Body of pancreas (tissue), 4 donors: Measurements from ENCODE around the gene PPP1R3A.

Experiments
- POLR2A ChIP-seq, 3 donors: fragments of 450-650 bp; IDR thresholded peaks; one replicate each; pipeline ENCODE4 v1.6.1; 2016; ENCODE audit warnings: antibody characterized with exemption in 3 of 3, mild to moderate bottlenecking in 2 of 3
- TF ChIP-seq, protein P1 (sequence below), 7 experiments: fragments of 450-650 bp in 4 of 7; fragments of 200-600 bp in 3 of 7; sonication (generic) in 3 of 7; IDR thresholded peaks; one replicate each; pipeline ENCODE4 v1.5.1; 2016 to 2019; ENCODE audit warnings: antibody characterized with exemption in 7 of 7

DNA sequence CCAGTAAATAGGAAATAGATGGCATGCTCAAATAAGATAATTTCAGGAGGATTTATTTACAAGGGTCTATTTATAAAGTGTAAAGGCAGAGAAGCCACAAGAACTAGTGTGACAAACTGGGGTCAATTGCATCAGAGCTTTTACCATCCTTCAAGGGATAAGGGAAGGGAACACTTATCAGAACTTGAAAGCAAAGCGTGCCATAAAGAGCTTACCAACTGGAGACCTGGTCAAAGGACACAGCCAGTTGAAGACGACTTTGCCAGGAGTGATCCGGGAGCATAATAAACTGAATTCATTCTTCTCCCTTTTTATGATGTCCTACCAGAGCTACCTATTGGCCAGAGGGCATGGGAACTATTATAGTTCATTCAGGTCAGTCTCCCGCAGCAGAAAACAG lies 3.2 kb upstream of the PPP1R3A start:
- TF ChIP-seq, protein P1, sequence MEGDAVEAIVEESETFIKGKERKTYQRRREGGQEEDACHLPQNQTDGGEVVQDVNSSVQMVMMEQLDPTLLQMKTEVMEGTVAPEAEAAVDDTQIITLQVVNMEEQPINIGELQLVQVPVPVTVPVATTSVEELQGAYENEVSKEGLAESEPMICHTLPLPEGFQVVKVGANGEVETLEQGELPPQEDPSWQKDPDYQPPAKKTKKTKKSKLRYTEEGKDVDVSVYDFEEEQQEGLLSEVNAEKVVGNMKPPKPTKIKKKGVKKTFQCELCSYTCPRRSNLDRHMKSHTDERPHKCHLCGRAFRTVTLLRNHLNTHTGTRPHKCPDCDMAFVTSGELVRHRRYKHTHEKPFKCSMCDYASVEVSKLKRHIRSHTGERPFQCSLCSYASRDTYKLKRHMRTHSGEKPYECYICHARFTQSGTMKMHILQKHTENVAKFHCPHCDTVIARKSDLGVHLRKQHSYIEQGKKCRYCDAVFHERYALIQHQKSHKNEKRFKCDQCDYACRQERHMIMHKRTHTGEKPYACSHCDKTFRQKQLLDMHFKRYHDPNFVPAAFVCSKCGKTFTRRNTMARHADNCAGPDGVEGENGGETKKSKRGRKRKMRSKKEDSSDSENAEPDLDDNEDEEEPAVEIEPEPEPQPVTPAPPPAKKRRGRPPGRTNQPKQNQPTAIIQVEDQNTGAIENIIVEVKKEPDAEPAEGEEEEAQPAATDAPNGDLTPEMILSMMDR (IDR thresholded peaks at IDR 0.05) = no peak
- TF ChIP-seq POLR2A (IDR thresholded peaks at IDR 0.05) = no peak
